GM18909 (cell line): ENCODE data around the gene SETDB2.

Experiments
- ATAC-seq: cut with Tn5 transposase; IDR thresholded peaks from one replicate; pipeline ENCODE4 v1.9.1; 2021; ENCODE audit warnings: mild to moderate bottlenecking; ENCODE audit not compliant: unreplicated experiment, poor library complexity

SETDB2 gene

GRCh38 chr13:49428041-49428763 is 15.9 kb upstream of the SETDB2 start:
- ATAC-seq, result no peak

- no peak for ATAC-seq
Observed at GRCh38 chr13:49429121-49429520, 15.0 kb upstream of the SETDB2 start.

- no peak for ATAC-seq
Observed at GRCh38 chr13:49435992-49436391, 8.1 kb upstream of the SETDB2 start.

- ATAC-seq, result no peak
Observed at GRCh38 chr13:49436890-49437289, 7.2 kb upstream of the SETDB2 start.

- no peak for ATAC-seq
Observed at GRCh38 chr13:49437705-49438104, 6.4 kb upstream of the SETDB2 start.

GRCh38 chr13:49439609-49440008 is 4.5 kb upstream of the SETDB2 start:
- ATAC-seq, result no peak

GRCh38 chr13:49441312-49441711 is 2.8 kb upstream of the SETDB2 start:
- no peak for ATAC-seq

GRCh38 chr13:49441846-49442245 is 2.2 kb upstream of the SETDB2 start:
- no peak for ATAC-seq

GRCh38 chr13:49443357-49443703 is 744 bp upstream of the SETDB2 start:
- no peak for ATAC-seq

GRCh38 chr13:49444524-49445395 is 686 bp downstream of the SETDB2 start:
- no peak for ATAC-seq

GRCh38 chr13:49446473-49446872 is 2.4 kb downstream of the SETDB2 start:
- no peak for ATAC-seq

GRCh38 chr13:49448753-49449152 is 4.7 kb downstream of the SETDB2 start:
- no peak for ATAC-seq

GRCh38 chr13:49450105-49450819 is 6.2 kb downstream of the SETDB2 start:
- ATAC-seq, result no peak

GRCh38 chr13:49452725-49453457 is 8.8 kb downstream of the SETDB2 start:
- no peak for ATAC-seq

- no peak for ATAC-seq
Observed at GRCh38 chr13:49453465-49453864, 9.4 kb downstream of the SETDB2 start.

- peak; percentile 94 for ATAC-seq
Observed at GRCh38 chr13:49454388-49455006, 10.4 kb downstream of the SETDB2 start.

GRCh38 chr13:49455007-49455398 is 10.9 kb downstream of the SETDB2 start:
- ATAC-seq, result no peak

- no peak for ATAC-seq
Observed at GRCh38 chr13:49456156-49456555, 12.1 kb downstream of the SETDB2 start.

- no peak for ATAC-seq
Observed at GRCh38 chr13:49457221-49457620, 13.1 kb downstream of the SETDB2 start.

- no peak for ATAC-seq
Observed at GRCh38 chr13:49459580-49459979, 15.5 kb downstream of the SETDB2 start.
